Measurements from ENCODE around the gene PTGR2.

PTGR2 gene

GRCh38 chr14:73842201-73842600 is 9.4 kb upstream of the PTGR2 start:
- H3K36me3 ChIP-seq (replicated peaks in 1 of 2; ENCODE audit: control insufficient read depth in 2 of 2, insufficient read depth in 2 of 2, low read length in 2 of 2), result no peaks in the 10 kb centered on the region
- no peak overlapping the region for H3K18ac ChIP-seq (ENCODE audit: low read length)
- H3K4me2 ChIP-seq (ENCODE audit: insufficient read depth, low read length, poor library complexity, severe bottlenecking), result no peak overlapping the region
- no peak for DNase-seq (ENCODE audit: low spot score)
- H4K8ac ChIP-seq (ENCODE audit: low read depth, low read length), result no peak overlapping the region
- H2AK5ac ChIP-seq (ENCODE audit: low read depth, low read length), result no peak overlapping the region
- no peaks in the 10 kb centered on the region for H3K4me1 ChIP-seq (ENCODE audit: control insufficient read depth in 2 of 2, insufficient read depth in 1 of 2, low read depth in 1 of 2, low read length in 2 of 2)
- no peak overlapping the region for H3K23ac ChIP-seq (ENCODE audit: low read depth, low read length, poor library complexity)
- H3K9ac ChIP-seq (ENCODE audit: low read depth, low read length, poor library complexity), result no peak overlapping the region
- H3K14ac ChIP-seq (ENCODE audit: low read length), result no peak overlapping the region
- no peak overlapping the region for H3K4me3 ChIP-seq (ENCODE audit: low read length in 2 of 2)
- H2BK5ac ChIP-seq (ENCODE audit: low read length), result no peak overlapping the region
- H2BK120ac ChIP-seq (ENCODE audit: low read depth, low read length), result no peak overlapping the region
- no peak overlapping the region for H2BK15ac ChIP-seq (ENCODE audit: low read length)
- no peaks in the 10 kb centered on the region for H3K9me3 ChIP-seq (replicated peaks in 1 of 2; ENCODE audit: control insufficient read depth in 2 of 2, insufficient read depth in 1 of 2, low read depth in 1 of 2, low read length in 2 of 2)
- H3K79me1 ChIP-seq (ENCODE audit: low read depth, low read length), result no peaks in the 10 kb centered on the region
- no peak overlapping the region for H2AFZ ChIP-seq (ENCODE audit: low read length)
- no peak overlapping the region for H2BK12ac ChIP-seq (ENCODE audit: low read length)
- H4K91ac ChIP-seq (ENCODE audit: low read depth, low read length, poor library complexity), result no peak overlapping the region
- WGBS, 2 donors (ENCODE audit: extremely low coverage in 2 of 2, insufficient read length in 2 of 2, insufficient replicate concordance in 1 of 2), result no CpG with 5 or more reads among the region's 1 CpG
- H3K4ac ChIP-seq (ENCODE audit: low read length), result no peak overlapping the region
- H3K27me3 ChIP-seq (ENCODE audit: control insufficient read depth in 3 of 3, insufficient read depth in 3 of 3, low read depth in 1 of 3, low read length in 3 of 3), result peaks cover 0 to 3% (median 0%) of the 10 kb centered on the region in 3 experiments
- H3K27ac ChIP-seq (replicated peaks; ENCODE audit: low read length), result no peak overlapping the region

GRCh38 chr14:73842851-73843250 is 8.8 kb upstream of the PTGR2 start:
- WGBS, 2 donors (ENCODE audit: extremely low coverage in 2 of 2, insufficient read length in 2 of 2, insufficient replicate concordance in 1 of 2), result no CpG with 5 or more reads among the region's 2 CpGs
- no peak overlapping the region for H2AFZ ChIP-seq (ENCODE audit: low read length)

GRCh38 chr14:73843296-73843695 is 8.3 kb upstream of the PTGR2 start:
- Histone ChIP-seq H3K27me3 (ENCODE audit: control insufficient read depth in 3 of 3, insufficient read depth in 3 of 3, low read depth in 1 of 3, low read length in 3 of 3) (peaks cover 0 to 3% (median 0%) of the 10 kb centered on the region in 3 experiments), H3K4me3 (ENCODE audit: low read length in 2 of 2) (no peak overlapping the region), H3K4ac (ENCODE audit: low read length) (no peak overlapping the region), H3K36me3 (replicated peaks in 1 of 2; ENCODE audit: control insufficient read depth in 2 of 2, insufficient read depth in 2 of 2, low read length in 2 of 2) (no peaks in the 10 kb centered on the region), H3K14ac (ENCODE audit: low read length) (no peak overlapping the region), H3K79me1 (ENCODE audit: low read depth, low read length) (no peaks in the 10 kb centered on the region), H2BK5ac (ENCODE audit: low read length) (no peak overlapping the region), H2AFZ (ENCODE audit: low read length) (no peak overlapping the region), H3K18ac (ENCODE audit: low read length) (no peak overlapping the region), H3K4me2 (ENCODE audit: insufficient read depth, low read length, poor library complexity, severe bottlenecking) (no peak overlapping the region), H3K4me1 (ENCODE audit: control insufficient read depth in 2 of 2, insufficient read depth in 1 of 2, low read depth in 1 of 2, low read length in 2 of 2) (no peaks in the 10 kb centered on the region), H3K9ac (ENCODE audit: low read depth, low read length, poor library complexity) (no peak overlapping the region), H3K27ac (replicated peaks; ENCODE audit: low read length) (no peak overlapping the region), H2BK12ac (ENCODE audit: low read length) (no peak overlapping the region), H3K9me3 (replicated peaks in 1 of 2; ENCODE audit: control insufficient read depth in 2 of 2, insufficient read depth in 1 of 2, low read depth in 1 of 2, low read length in 2 of 2) (no peaks in the 10 kb centered on the region), H2BK15ac (ENCODE audit: low read length) (no peak overlapping the region), H2BK120ac (ENCODE audit: low read depth, low read length) (no peak overlapping the region), H4K91ac (ENCODE audit: low read depth, low read length, poor library complexity) (no peak overlapping the region), H2AK5ac (ENCODE audit: low read depth, low read length) (no peak overlapping the region), H4K8ac (ENCODE audit: low read depth, low read length) (no peak overlapping the region), H3K23ac (ENCODE audit: low read depth, low read length, poor library complexity) (no peak overlapping the region)
- no CpG with 5 or more reads among the region's 2 CpGs for WGBS, 2 donors (ENCODE audit: extremely low coverage in 2 of 2, insufficient read length in 2 of 2, insufficient replicate concordance in 1 of 2)
- no peak for DNase-seq (ENCODE audit: low spot score)

More at GRCh38 chr14:73842851-73843250, 8.8 kb upstream of the PTGR2 start:
- Histone ChIP-seq H2BK15ac (ENCODE audit: low read length) (no peak overlapping the region), H2BK120ac (ENCODE audit: low read depth, low read length) (no peak overlapping the region), H3K4ac (ENCODE audit: low read length) (no peak overlapping the region), H3K27ac (replicated peaks; ENCODE audit: low read length) (no peak overlapping the region), H3K4me3 (ENCODE audit: low read length in 2 of 2) (no peak overlapping the region), H3K9me3 (replicated peaks in 1 of 2; ENCODE audit: control insufficient read depth in 2 of 2, insufficient read depth in 1 of 2, low read depth in 1 of 2, low read length in 2 of 2) (no peaks in the 10 kb centered on the region), H3K9ac (ENCODE audit: low read depth, low read length, poor library complexity) (no peak overlapping the region), H2AK5ac (ENCODE audit: low read depth, low read length) (no peak overlapping the region), H3K27me3 (ENCODE audit: control insufficient read depth in 3 of 3, insufficient read depth in 3 of 3, low read depth in 1 of 3, low read length in 3 of 3) (peaks cover 0 to 3% (median 0%) of the 10 kb centered on the region in 3 experiments), H2BK12ac (ENCODE audit: low read length) (no peak overlapping the region), H3K4me1 (ENCODE audit: control insufficient read depth in 2 of 2, insufficient read depth in 1 of 2, low read depth in 1 of 2, low read length in 2 of 2) (no peaks in the 10 kb centered on the region), H3K36me3 (replicated peaks in 1 of 2; ENCODE audit: control insufficient read depth in 2 of 2, insufficient read depth in 2 of 2, low read length in 2 of 2) (no peaks in the 10 kb centered on the region), H3K4me2 (ENCODE audit: insufficient read depth, low read length, poor library complexity, severe bottlenecking) (no peak overlapping the region), H3K18ac (ENCODE audit: low read length) (no peak overlapping the region), H4K8ac (ENCODE audit: low read depth, low read length) (no peak overlapping the region), H3K79me1 (ENCODE audit: low read depth, low read length) (no peaks in the 10 kb centered on the region), H3K14ac (ENCODE audit: low read length) (no peak overlapping the region), H4K91ac (ENCODE audit: low read depth, low read length, poor library complexity) (no peak overlapping the region), H3K23ac (ENCODE audit: low read depth, low read length, poor library complexity) (no peak overlapping the region), H2BK5ac (ENCODE audit: low read length) (no peak overlapping the region)
- DNase-seq (ENCODE audit: low spot score), result no peak

GRCh38 chr14:73846947-73847346 is 4.7 kb upstream of the PTGR2 start:
- H3K4me2 ChIP-seq (ENCODE audit: insufficient read depth, low read length, poor library complexity, severe bottlenecking), result no peak overlapping the region
- H2AK5ac ChIP-seq (ENCODE audit: low read depth, low read length), result no peak overlapping the region
- H3K27ac ChIP-seq (replicated peaks; ENCODE audit: low read length), result no peak overlapping the region
- no peak overlapping the region for H3K18ac ChIP-seq (ENCODE audit: low read length)
- no peak overlapping the region for H2BK15ac ChIP-seq (ENCODE audit: low read length)
- H2AFZ ChIP-seq (ENCODE audit: low read length), result no peak overlapping the region
- no peak overlapping the region for H3K23ac ChIP-seq (ENCODE audit: low read depth, low read length, poor library complexity)
- H2BK12ac ChIP-seq (ENCODE audit: low read length), result no peak overlapping the region
- no peaks in the 10 kb centered on the region for H3K27me3 ChIP-seq (ENCODE audit: control insufficient read depth in 3 of 3, insufficient read depth in 3 of 3, low read depth in 1 of 3, low read length in 3 of 3)
- H3K9ac ChIP-seq (ENCODE audit: low read depth, low read length, poor library complexity), result no peak overlapping the region
- H3K4me3 ChIP-seq (ENCODE audit: low read length in 2 of 2), result no peak overlapping the region
- WGBS, 2 donors (ENCODE audit: extremely low coverage in 2 of 2, insufficient read length in 2 of 2, insufficient replicate concordance in 1 of 2), result no CpG with 5 or more reads among the region's 4 CpGs
- H3K14ac ChIP-seq (ENCODE audit: low read length), result no peak overlapping the region
- H3K36me3 ChIP-seq (replicated peaks in 1 of 2; ENCODE audit: control insufficient read depth in 2 of 2, insufficient read depth in 2 of 2, low read length in 2 of 2), result no peaks in the 10 kb centered on the region
- DNase-seq (ENCODE audit: low spot score), result no peak
- no peak overlapping the region for H2BK120ac ChIP-seq (ENCODE audit: low read depth, low read length)
- no peaks in the 10 kb centered on the region for H3K79me1 ChIP-seq (ENCODE audit: low read depth, low read length)
- H4K91ac ChIP-seq (ENCODE audit: low read depth, low read length, poor library complexity), result no peak overlapping the region
- H2BK5ac ChIP-seq (ENCODE audit: low read length), result no peak overlapping the region
- no peak overlapping the region for H4K8ac ChIP-seq (ENCODE audit: low read depth, low read length)
- no peaks in the 10 kb centered on the region for H3K9me3 ChIP-seq (replicated peaks in 1 of 2; ENCODE audit: control insufficient read depth in 2 of 2, insufficient read depth in 1 of 2, low read depth in 1 of 2, low read length in 2 of 2)
- H3K4ac ChIP-seq (ENCODE audit: low read length), result no peak overlapping the region
- peaks cover 3% of the 10 kb centered on the region in 2 donors for H3K4me1 ChIP-seq (ENCODE audit: control insufficient read depth in 2 of 2, insufficient read depth in 1 of 2, low read depth in 1 of 2, low read length in 2 of 2)

Data from neuronal stem cell (in vitro differentiated cells).